Heart right ventricle (tissue), 16 donors: ENCODE measurements around the gene PLEKHA5. TPM values are rescaled to one million over a fixed set of nuclear protein-coding genes. Genes with fewer than 3 reads are reported as not detected.

Experiments
- ATAC-seq, 8 donors: fragments of 200-7000 bp; cut with Tn5 transposase; one replicate each; pipeline ENCODE4 v1.9.1; 2020; ENCODE audit warnings: mild to moderate bottlenecking in 8 of 8, moderate library complexity in 8 of 8, moderate number of reproducible peaks in 1 of 8
- DNase-seq, 2 donors: peaks; one replicate each; pipeline ENCODE4 v3.0.0-alpha.2; 2020
- H3K27ac ChIP-seq, 10 donors: fragments of 200-600 bp; sonication (generic) in 2 of 10; one replicate each; pipeline versions ENCODE4 v1.5.0 to v1.8.0; 2020 to 2022; ENCODE audit warnings: mild to moderate bottlenecking in 3 of 10
- H3K27me3 ChIP-seq, 7 donors: fragments of 200-600 bp; one replicate each; pipeline ENCODE4 v1.8.0; 2021 to 2022; ENCODE audit warnings: mild to moderate bottlenecking in 2 of 7
- H3K36me3 ChIP-seq, 9 donors: fragments of 200-600 bp; sonication (generic) in 1 of 9; one replicate each; pipeline versions ENCODE4 v1.5.0 to v1.8.0; 2020 to 2022; ENCODE audit warnings: mild to moderate bottlenecking in 2 of 9
- H3K4me1 ChIP-seq, 9 donors: fragments of 200-600 bp; sonication (generic) in 1 of 9; one replicate each; pipeline versions ENCODE4 v1.5.0 to v1.8.0; 2020 to 2022; ENCODE audit warnings: mild to moderate bottlenecking in 4 of 9
- H3K4me3 ChIP-seq, 10 donors: fragments of 200-600 bp; sonication (generic) in 2 of 10; one replicate each; pipeline versions ENCODE4 v1.5.0 to v1.8.0; 2020 to 2022; ENCODE audit warnings: mild to moderate bottlenecking in 7 of 10, moderate library complexity in 2 of 10
- H3K9me3 ChIP-seq, 11 donors: fragments of 200-600 bp in 10 of 11; sonication (generic) in 2 of 11; one replicate each; pipeline versions ENCODE4 v1.5.0 to v1.8.0; 2013 to 2022; ENCODE audit warnings: mild to moderate bottlenecking in 2 of 11, control low read depth in 1 of 11, moderate library complexity in 1 of 11
- WGBS, 2 donors: extraction: QIAGEN DNeasy Blood & Tissue Kit; methylation state at CpG; one replicate each; pipeline ENCODE4 v1.1.7; 2013; ENCODE audit warnings: inconsistent platforms in 1 of 2; 5-methylcytosine and 5-hydroxymethylcytosine counted together
- intact Hi-C, 10 donors: fragments of 100-400 bp; cut with DNase I; formaldehyde crosslinking; loops; one replicate each; pipeline versions ENCODE4 v1.11.1 to v1.14.2; 2022
- polyA plus RNA-seq, 2 donors: library from polyadenylated mRNA; stranded (reverse); fragments of 200-250 nt; gene quantifications; one replicate each; pipeline ENCODE4 v1.2.3, GENCODE V29; 2013
- total RNA-seq, 10 donors: library from RNA; stranded (reverse); fragmentation: NEBNext Ultra II Directional in 3 of 10; extraction: Animal tissue kit (Norgen Biotek cat#: 25700) in 3 of 10; gene quantifications; one replicate each; pipeline versions ENCODE4 v1.2.1 to v1.2.4, GENCODE V29; 2021 to 2023
- TF ChIP-seq, protein P1 (sequence below), 9 donors: fragments of 200-600 bp; sonication (generic) in 2 of 9; IDR thresholded peaks; one replicate each; pipeline versions ENCODE4 v1.5.0 to v1.8.0; 2021 to 2022; ENCODE audit warnings: antibody characterized with exemption in 9 of 9, mild to moderate bottlenecking in 5 of 9, moderate library complexity in 1 of 9
- donor health status: Arrhythmogenic right ventricular cardiomyopathy.
- donor health status: ischemic (EF 13 %, LVEDD 7.1; RV severe dilation, severe dysfunction).
- donor health status: healthy with polysubstance abuse.
- donor health status: DM: no; HTN: yes; CAD: no.
- donor health status: DM: no; HTN: no; CAD: no.
- donor health status: ischemic (EF 25% LVEDD 6.9; RV normal size, moderate dysfunction).
- donor health status: ischemic (EF 25% LVEDD 5.7; RV mildly dilated, moderate dysfunction).
- donor health status: healthy.
- donor health status: DM: yes; HTN: yes; CAD: no.
- donor health status: Ischemic cardiomyopathy.
- donor health status: ischemic (EF 35%, LVEDD 5.7; RV mildly dilated, moderate dysfunction).
- donor health status: nonischemic (EF 11% LVEDD 7.7; RV severe dilation, severe dysfunction).
- donor health status: DM: yes; HTN: yes; CAD: no.
- donor health status: PGD.
- donor health status: ischemic (EF 29% LVEDD 5.4; RV normal size, mild dysfunction).
- donor health status: nonischemic (EF 23%, LVEDD 6.1; RV moderate dilation, normal function).

PLEKHA5 gene
- total and polyA plus RNA-seq, 12 donors = 11.8 to 77.1 (median 61.8) TPM

DNA sequence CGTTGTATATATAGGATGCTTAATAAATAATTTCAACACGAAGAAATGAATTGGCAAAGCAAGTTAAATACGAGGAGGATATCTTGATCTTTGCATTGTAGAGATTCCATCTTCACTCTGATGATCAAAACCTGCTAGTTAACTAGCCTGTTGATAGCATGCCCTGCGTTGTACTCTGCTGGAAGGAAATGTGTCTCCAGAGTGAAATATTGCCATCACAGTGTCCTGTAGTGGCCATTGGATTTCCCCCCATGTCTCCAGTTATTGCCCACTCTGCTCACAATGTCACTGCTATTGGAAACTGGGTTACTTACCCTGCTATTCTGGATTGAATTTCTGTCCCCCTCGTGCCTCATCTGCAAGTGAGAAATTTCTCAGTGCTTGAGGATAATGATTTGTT, 109.6 kb downstream of the PLEKHA5 start:
- Histone ChIP-seq H3K4me3 (no peak overlapping the region), H3K4me1 (peaks cover 0 to 81% (median 71%) of the 10 kb centered on the region in 9 donors), H3K27ac (peak overlapping the region in 5 of 10 donors; percentile 3 to 41 (median 18)), H3K36me3 (no peaks in the 10 kb centered on the region), H3K9me3 (no peaks in the 10 kb centered on the region), H3K27me3 (no peaks in the 10 kb centered on the region)
- 37 to 46% methylated on average over 5 of the region's 5 CpGs for WGBS, 2 donors
- DNase-seq (no peak), ATAC-seq (no peak)
- TF ChIP-seq, protein P1, sequence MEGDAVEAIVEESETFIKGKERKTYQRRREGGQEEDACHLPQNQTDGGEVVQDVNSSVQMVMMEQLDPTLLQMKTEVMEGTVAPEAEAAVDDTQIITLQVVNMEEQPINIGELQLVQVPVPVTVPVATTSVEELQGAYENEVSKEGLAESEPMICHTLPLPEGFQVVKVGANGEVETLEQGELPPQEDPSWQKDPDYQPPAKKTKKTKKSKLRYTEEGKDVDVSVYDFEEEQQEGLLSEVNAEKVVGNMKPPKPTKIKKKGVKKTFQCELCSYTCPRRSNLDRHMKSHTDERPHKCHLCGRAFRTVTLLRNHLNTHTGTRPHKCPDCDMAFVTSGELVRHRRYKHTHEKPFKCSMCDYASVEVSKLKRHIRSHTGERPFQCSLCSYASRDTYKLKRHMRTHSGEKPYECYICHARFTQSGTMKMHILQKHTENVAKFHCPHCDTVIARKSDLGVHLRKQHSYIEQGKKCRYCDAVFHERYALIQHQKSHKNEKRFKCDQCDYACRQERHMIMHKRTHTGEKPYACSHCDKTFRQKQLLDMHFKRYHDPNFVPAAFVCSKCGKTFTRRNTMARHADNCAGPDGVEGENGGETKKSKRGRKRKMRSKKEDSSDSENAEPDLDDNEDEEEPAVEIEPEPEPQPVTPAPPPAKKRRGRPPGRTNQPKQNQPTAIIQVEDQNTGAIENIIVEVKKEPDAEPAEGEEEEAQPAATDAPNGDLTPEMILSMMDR (IDR thresholded peaks at IDR 0.05) = no peak
- intact Hi-C loops = no loop called here

DNA sequence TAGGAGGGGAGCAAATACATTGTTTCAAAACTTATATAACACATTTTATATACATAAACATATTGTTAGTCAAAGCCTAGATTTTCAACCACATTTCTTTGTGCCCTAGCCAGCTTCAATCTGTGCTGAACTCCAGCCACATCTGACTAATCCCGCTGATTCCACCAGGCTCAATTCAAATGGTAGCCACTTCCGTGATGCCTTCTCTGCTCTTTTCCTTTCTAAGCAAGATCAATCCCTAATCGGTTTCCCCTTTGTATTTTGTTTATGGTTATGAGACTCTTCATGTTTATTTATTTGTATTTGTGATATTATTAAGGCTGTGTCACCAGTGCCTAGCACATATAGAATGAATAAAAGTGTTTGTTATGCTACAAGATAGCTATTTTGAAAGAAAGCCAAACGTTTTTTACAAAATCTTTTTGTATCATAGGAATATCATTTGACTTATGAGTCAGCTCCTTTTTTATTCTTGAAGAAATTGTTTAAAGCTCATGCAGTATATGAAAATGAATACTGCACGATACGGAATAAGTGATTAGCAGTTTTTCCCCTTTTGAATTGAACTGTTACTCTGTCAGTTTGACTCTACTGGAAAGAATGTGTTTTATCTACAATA, 110.2 kb downstream of the PLEKHA5 start:
- 59% methylated on average over 6 of the region's 6 CpGs for WGBS, 2 donors
- no peak for ATAC-seq
- no peaks in the 10 kb centered on the region for H3K36me3 ChIP-seq
- H3K27me3 ChIP-seq = no peaks in the 10 kb centered on the region
- intact Hi-C loops = no loop called here
- H3K27ac ChIP-seq = peak overlapping the region in 1 of 10 donors; percentile 14
- H3K4me3 ChIP-seq = no peak overlapping the region
- TF ChIP-seq, protein P1 (IDR thresholded peaks at IDR 0.05) = no peak
- DNase-seq = no peak
- H3K4me1 ChIP-seq = peaks cover 0 to 81% (median 71%) of the 10 kb centered on the region in 9 donors
- H3K9me3 ChIP-seq = no peaks in the 10 kb centered on the region

DNA sequence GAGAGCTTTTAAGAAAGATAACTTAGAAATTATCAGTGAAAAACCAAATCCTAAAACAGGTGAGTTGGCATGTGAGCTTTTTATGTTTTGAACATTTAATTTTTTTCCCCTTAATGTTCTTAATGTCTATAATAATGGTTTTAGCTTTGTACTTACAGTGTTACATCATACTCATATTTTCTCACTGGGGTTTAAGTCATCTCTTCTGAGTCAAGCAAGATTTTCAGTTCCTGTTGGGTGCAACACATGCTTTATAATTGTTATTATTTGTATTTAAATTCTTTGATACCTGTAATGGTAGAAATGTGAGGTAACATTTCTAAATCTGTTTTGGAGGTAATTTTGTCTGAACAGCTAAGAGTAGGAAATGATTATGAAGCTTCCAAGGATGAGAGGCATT, 113.0 kb downstream of the PLEKHA5 start:
- no peaks in the 10 kb centered on the region for H3K27me3 ChIP-seq
- H3K27ac ChIP-seq = no peak overlapping the region
- intact Hi-C loops = no loop called here
- DNase-seq (no peak), ATAC-seq (no peak)
- no peaks in the 10 kb centered on the region for H3K9me3 ChIP-seq
- no peak overlapping the region for H3K4me3 ChIP-seq
- TF ChIP-seq, protein P1 (IDR thresholded peaks at IDR 0.05) = no peak
- no peaks in the 10 kb centered on the region for H3K36me3 ChIP-seq
- H3K4me1 ChIP-seq = peaks cover 0 to 55% (median 50%) of the 10 kb centered on the region in 9 donors

GRCh38 chr12:19243551-19243950, 114.0 kb downstream of the PLEKHA5 start:
- intact Hi-C loops = no loop called here

More at GRCh38 chr12:19243551-19243950, 114.0 kb downstream of the PLEKHA5 start:
- WGBS, 2 donors = 69 to 81% methylated on average over 2 of the region's 2 CpGs
- no peaks in the 10 kb centered on the region for H3K9me3 ChIP-seq
- ATAC-seq (no peak), DNase-seq (no peak)
- H3K27me3 ChIP-seq = no peaks in the 10 kb centered on the region
- peaks cover 0 to 48% (median 40%) of the 10 kb centered on the region in 9 donors for H3K4me1 ChIP-seq
- TF ChIP-seq, protein P1 (IDR thresholded peaks at IDR 0.05) = no peak
- no peak overlapping the region for H3K4me3 ChIP-seq
- no peaks in the 10 kb centered on the region for H3K36me3 ChIP-seq
- H3K27ac ChIP-seq = peak overlapping the region in 2 of 10 donors; percentile 34 to 41
